Thyroid gland (tissue), 4 donors: ENCODE measurements around the gene LGALS4.

Experiments
- POLR2A ChIP-seq, 2 donors: fragments of 450-650 bp; IDR thresholded peaks; one replicate each; pipeline ENCODE4 v1.6.1; 2017; ENCODE audit warnings: antibody characterized with exemption in 2 of 2, mild to moderate bottlenecking in 2 of 2, moderate library complexity in 1 of 2
- TF ChIP-seq, protein P1 (sequence below), 6 experiments: fragments of 200-600 bp in 3 of 6; fragments of 450-650 bp in 3 of 6; sonication (generic) in 3 of 6; IDR thresholded peaks; one replicate each; pipeline ENCODE4 v1.5.1; 2016 to 2019; ENCODE audit warnings: antibody characterized with exemption in 6 of 6, mild to moderate bottlenecking in 2 of 6, inconsistent platforms in 1 of 6, moderate library complexity in 1 of 6

DNA sequence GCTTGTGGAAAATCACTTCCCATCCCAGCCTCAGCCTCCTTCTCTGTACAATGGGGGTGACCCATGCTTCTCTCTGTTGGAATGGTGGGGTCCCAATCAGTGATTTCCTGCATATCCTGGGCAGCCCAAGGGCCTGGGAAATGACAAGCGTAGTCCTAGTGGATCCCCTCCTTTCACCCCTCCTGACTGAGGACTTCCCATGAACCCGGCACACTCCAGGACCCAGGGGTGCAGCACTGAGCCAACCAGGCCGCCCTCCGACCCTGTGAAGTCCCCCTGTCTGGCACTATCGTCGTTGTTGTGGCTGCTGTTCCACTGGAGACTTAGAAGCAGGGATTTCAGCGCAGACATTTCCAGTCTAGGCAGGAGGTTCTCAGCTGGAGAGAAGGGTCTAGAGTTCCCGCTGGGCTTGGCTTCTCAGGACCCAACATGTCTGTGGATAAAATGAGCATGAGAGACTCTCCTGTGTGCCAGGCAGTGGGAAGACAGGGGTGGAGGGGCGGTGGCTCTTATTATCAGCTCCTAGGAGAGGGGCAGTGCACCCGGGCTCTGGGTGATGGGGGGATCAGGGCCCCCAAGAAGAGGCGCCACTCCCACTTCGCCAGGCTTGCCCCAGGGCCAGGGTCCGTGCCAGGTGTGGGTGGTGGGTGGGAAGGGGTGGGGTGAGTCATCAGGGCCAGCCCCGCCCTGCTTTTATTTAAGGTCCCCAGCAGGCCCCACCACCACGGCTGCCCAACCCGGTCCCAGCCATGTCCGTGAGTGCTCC is 24.1 kb downstream of the LGALS4 start, which contains the start of gene LGALS7B:
- no peak for TF ChIP-seq POLR2A (IDR thresholded peaks at IDR 0.05)
- TF ChIP-seq, protein P1, sequence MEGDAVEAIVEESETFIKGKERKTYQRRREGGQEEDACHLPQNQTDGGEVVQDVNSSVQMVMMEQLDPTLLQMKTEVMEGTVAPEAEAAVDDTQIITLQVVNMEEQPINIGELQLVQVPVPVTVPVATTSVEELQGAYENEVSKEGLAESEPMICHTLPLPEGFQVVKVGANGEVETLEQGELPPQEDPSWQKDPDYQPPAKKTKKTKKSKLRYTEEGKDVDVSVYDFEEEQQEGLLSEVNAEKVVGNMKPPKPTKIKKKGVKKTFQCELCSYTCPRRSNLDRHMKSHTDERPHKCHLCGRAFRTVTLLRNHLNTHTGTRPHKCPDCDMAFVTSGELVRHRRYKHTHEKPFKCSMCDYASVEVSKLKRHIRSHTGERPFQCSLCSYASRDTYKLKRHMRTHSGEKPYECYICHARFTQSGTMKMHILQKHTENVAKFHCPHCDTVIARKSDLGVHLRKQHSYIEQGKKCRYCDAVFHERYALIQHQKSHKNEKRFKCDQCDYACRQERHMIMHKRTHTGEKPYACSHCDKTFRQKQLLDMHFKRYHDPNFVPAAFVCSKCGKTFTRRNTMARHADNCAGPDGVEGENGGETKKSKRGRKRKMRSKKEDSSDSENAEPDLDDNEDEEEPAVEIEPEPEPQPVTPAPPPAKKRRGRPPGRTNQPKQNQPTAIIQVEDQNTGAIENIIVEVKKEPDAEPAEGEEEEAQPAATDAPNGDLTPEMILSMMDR (IDR thresholded peaks at IDR 0.05): no peak
